Measurements from ENCODE around the gene SRRM5. TPM values are rescaled to one million over a fixed set of nuclear protein-coding genes. Genes with fewer than 3 reads are reported as not detected.

The SRRM5 gene
- total RNA-seq (ENCODE audit: unreplicated experiment), result 0.51 TPM
- long read RNA-seq, result 0 reads

- H3K4me1 Mint-ChIP-seq (ENCODE audit: low read depth, unreplicated experiment), result no peaks in the 10 kb centered on the region
- H3K36me3 Mint-ChIP-seq (ENCODE audit: unreplicated experiment), result peaks cover 33% of the 10 kb centered on the region
- no peaks in the 10 kb centered on the region for H3K9me3 Mint-ChIP-seq (ENCODE audit: unreplicated experiment)
- H3K4me3 Mint-ChIP-seq (ENCODE audit: unreplicated experiment), result peak within 1 kb of the TSS; percentile 46
- H3K27me3 Mint-ChIP-seq (ENCODE audit: unreplicated experiment), result peaks cover 8% of the 10 kb centered on the region
- no peak for DNase-seq
- no peak within 1 kb of the TSS for H3K27ac Mint-ChIP-seq (ENCODE audit: unreplicated experiment)
- TF ChIP-seq, protein P1, sequence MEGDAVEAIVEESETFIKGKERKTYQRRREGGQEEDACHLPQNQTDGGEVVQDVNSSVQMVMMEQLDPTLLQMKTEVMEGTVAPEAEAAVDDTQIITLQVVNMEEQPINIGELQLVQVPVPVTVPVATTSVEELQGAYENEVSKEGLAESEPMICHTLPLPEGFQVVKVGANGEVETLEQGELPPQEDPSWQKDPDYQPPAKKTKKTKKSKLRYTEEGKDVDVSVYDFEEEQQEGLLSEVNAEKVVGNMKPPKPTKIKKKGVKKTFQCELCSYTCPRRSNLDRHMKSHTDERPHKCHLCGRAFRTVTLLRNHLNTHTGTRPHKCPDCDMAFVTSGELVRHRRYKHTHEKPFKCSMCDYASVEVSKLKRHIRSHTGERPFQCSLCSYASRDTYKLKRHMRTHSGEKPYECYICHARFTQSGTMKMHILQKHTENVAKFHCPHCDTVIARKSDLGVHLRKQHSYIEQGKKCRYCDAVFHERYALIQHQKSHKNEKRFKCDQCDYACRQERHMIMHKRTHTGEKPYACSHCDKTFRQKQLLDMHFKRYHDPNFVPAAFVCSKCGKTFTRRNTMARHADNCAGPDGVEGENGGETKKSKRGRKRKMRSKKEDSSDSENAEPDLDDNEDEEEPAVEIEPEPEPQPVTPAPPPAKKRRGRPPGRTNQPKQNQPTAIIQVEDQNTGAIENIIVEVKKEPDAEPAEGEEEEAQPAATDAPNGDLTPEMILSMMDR (IDR thresholded peaks at IDR 0.05; ENCODE audit: partially characterized antibody, unreplicated experiment), result no peak
Measured at GRCh38 chr19:43611788-43612187, at the start of gene SRRM5. Gene SRRM5, plus strand, starts transcription at chr19:43612088. Its CDS starts 34 bp downstream, at chr19:43612122.

- H3K4me1 Mint-ChIP-seq (ENCODE audit: low read depth, unreplicated experiment), result peaks cover 14% of the 10 kb centered on the region
- TF ChIP-seq, protein P1 (IDR thresholded peaks at IDR 0.05; ENCODE audit: partially characterized antibody, unreplicated experiment), result no peak
- peaks cover 4% of the 10 kb centered on the region for H3K36me3 Mint-ChIP-seq (ENCODE audit: unreplicated experiment)
- no peak overlapping the region for H3K4me3 Mint-ChIP-seq (ENCODE audit: unreplicated experiment)
- H3K9me3 Mint-ChIP-seq (ENCODE audit: unreplicated experiment), result no peaks in the 10 kb centered on the region
- H3K27me3 Mint-ChIP-seq (ENCODE audit: unreplicated experiment), result no peaks in the 10 kb centered on the region
- DNase-seq, result no peak
- H3K27ac Mint-ChIP-seq (ENCODE audit: unreplicated experiment), result no peak overlapping the region
Measured at GRCh38 chr19:43562226-43562697, 49.6 kb upstream of the SRRM5 start.

- Mint-ChIP-seq H3K27me3 (ENCODE audit: unreplicated experiment) (no peaks in the 10 kb centered on the region), H3K27ac (ENCODE audit: unreplicated experiment) (no peak overlapping the region), H3K4me1 (ENCODE audit: low read depth, unreplicated experiment) (peaks cover 14% of the 10 kb centered on the region), H3K9me3 (ENCODE audit: unreplicated experiment) (no peaks in the 10 kb centered on the region), H3K4me3 (ENCODE audit: unreplicated experiment) (no peak overlapping the region), H3K36me3 (ENCODE audit: unreplicated experiment) (peaks cover 4% of the 10 kb centered on the region)
- no peak for DNase-seq
- TF ChIP-seq, protein P1 (IDR thresholded peaks at IDR 0.05; ENCODE audit: partially characterized antibody, unreplicated experiment), result no peak
Measured at GRCh38 chr19:43562698-43563241, 49.1 kb upstream of the SRRM5 start.

DNA sequence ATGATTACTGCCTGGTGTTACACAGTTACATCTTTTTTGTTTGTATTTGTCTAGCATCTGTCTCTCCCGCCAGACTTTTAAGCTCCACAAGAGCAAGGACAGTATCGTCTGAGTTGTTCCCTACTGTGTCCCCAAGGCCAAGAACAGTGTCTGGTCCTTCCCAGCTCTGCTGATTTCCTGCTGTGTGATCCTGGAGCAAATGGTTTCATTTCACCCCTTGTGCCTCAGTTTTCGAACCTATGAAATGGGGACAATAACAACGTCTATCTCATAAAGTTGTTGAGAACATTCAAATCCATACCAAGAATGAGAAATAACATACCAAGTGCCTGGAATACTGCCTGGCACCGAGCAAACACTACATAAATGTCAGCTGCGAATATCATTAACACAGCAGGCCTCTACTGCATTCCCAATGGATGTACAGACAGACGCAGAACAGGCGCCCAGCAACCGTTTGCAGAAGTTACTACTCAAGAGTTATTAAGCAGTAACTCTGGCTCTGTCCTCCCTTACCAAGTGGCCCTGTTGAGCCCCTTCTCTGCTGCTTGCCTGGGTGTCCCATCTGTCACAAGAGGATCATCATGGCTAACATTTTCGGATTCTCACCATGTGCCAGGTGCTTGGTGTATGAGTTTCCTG is 48.0 kb upstream of the SRRM5 start:
- Mint-ChIP-seq H3K27ac (ENCODE audit: unreplicated experiment) (no peak overlapping the region), H3K36me3 (ENCODE audit: unreplicated experiment) (peaks cover 4% of the 10 kb centered on the region), H3K4me3 (ENCODE audit: unreplicated experiment) (no peak overlapping the region), H3K4me1 (ENCODE audit: low read depth, unreplicated experiment) (peaks cover 14% of the 10 kb centered on the region), H3K9me3 (ENCODE audit: unreplicated experiment) (no peaks in the 10 kb centered on the region), H3K27me3 (ENCODE audit: unreplicated experiment) (no peaks in the 10 kb centered on the region)
- no peak for DNase-seq
- TF ChIP-seq, protein P1 (IDR thresholded peaks at IDR 0.05; ENCODE audit: partially characterized antibody, unreplicated experiment), result no peak

DNA sequence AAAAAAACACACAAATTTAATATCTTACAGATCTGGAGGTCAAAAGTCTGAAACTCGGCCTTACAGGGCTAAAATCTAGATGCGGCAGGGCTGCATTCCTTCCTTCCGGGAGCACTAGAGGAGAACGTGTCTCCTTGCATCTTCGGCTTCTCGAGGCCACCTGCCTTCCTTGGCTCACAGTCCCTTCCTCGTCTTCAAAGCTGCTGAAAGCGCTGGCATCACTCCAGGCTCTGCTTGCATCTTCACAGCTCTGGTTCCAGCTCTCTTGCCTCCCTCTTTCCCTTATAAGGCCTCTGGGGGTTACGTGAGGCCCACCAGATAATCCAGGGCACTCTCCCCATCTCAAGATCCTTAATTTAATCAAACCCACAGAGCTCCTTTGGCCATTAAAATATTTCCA is 47.1 kb upstream of the SRRM5 start:
- Mint-ChIP-seq H3K27ac (ENCODE audit: unreplicated experiment) (no peak overlapping the region), H3K36me3 (ENCODE audit: unreplicated experiment) (no peaks in the 10 kb centered on the region), H3K4me1 (ENCODE audit: low read depth, unreplicated experiment) (peaks cover 14% of the 10 kb centered on the region), H3K27me3 (ENCODE audit: unreplicated experiment) (peaks cover under 1% of the 10 kb centered on the region), H3K9me3 (ENCODE audit: unreplicated experiment) (no peaks in the 10 kb centered on the region), H3K4me3 (ENCODE audit: unreplicated experiment) (no peak overlapping the region)
- TF ChIP-seq, protein P1 (IDR thresholded peaks at IDR 0.05; ENCODE audit: partially characterized antibody, unreplicated experiment), result no peak
- DNase-seq, result no peak
